ENCODE results near the gene AHNAK. TPM values are rescaled to one million over a fixed set of nuclear protein-coding genes. Genes with fewer than 3 reads are reported as not detected.

AHNAK gene
- total RNA-seq, 2 donors from 2014 or later = 458 to 631 TPM

DNA sequence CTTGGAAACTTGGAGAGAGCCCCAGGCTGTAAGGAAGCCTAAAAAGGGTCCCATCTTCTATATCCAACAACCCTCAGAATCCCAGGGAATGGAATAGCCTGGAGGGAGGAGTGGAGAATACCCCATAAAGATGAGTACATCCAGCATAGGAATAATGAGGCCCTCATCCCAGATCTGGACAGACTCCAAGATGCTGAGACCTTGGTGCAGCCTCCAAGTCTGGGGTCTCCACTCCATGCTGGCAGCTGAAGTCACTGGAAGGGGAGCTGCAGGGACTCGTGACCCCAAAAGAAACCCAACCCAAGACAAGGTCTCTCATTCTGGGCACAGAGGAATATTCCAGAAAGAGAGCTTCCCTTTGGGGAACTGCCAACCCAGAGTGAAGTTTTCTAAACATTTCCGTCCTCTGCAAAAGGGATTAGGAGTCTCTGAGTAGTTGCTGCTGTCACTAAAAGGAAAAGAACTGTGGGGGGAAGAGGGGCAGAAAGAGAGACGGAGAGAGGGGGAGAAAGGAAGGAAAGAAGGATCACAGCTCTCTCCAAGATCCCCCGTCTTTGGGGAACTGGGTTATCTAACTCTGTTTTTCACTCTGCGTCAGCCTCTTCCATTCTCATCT, 127.2 kb downstream of the AHNAK start:
- H3K4me3 ChIP-seq = no peak overlapping the region
- H3K9ac ChIP-seq (ENCODE audit: low read depth in 2 of 2, low read length in 2 of 2) = no peak overlapping the region
- intact Hi-C loops (cut with DNase I) = no loop called here
- no peaks in the 10 kb centered on the region for H3K4me1 ChIP-seq
- peak overlapping the region; percentile 5 for H3K27ac ChIP-seq
- H3K9me3 ChIP-seq = no peaks in the 10 kb centered on the region
- no peak for TF ChIP-seq CTCF (IDR thresholded peaks at IDR 0.05)
- H3K27me3 ChIP-seq = no peaks in the 10 kb centered on the region
- DNase-seq = no peak
- no peaks in the 10 kb centered on the region for H3K36me3 ChIP-seq

- H3K9me3 ChIP-seq = no peaks in the 10 kb centered on the region
- peak within 1 kb of the TSS; percentile 5 for H3K27ac ChIP-seq
- no peak within 1 kb of the TSS for H3K9ac ChIP-seq (ENCODE audit: low read depth in 2 of 2, low read length in 2 of 2)
- no peaks in the 10 kb centered on the region for H3K27me3 ChIP-seq
- no peaks in the 10 kb centered on the region for H3K36me3 ChIP-seq
- TF ChIP-seq CTCF (IDR thresholded peaks at IDR 0.05) = no peak
- H3K4me1 ChIP-seq = no peaks in the 10 kb centered on the region
- DNase-seq = no peak
- no peak within 1 kb of the TSS for H3K4me3 ChIP-seq
- intact Hi-C loops (cut with DNase I) = no loop called here
Observed at GRCh38 chr11:62418733-62419132, 127.9 kb downstream of the AHNAK start, which contains the start of gene SCGB1A1. SCGB1A1 (plus strand) TSS chr11:62419033; CDS start chr11:62419096, 63 bp downstream.

GRCh38 chr11:62418136-62418535, 128.5 kb downstream of the AHNAK start:
- Histone ChIP-seq H3K9ac (ENCODE audit: low read depth in 2 of 2, low read length in 2 of 2) (no peak overlapping the region), H3K4me3 (no peak overlapping the region), H3K27ac (no peak overlapping the region), H3K4me1 (no peaks in the 10 kb centered on the region), H3K9me3 (no peaks in the 10 kb centered on the region), H3K36me3 (no peaks in the 10 kb centered on the region), H3K27me3 (no peaks in the 10 kb centered on the region)
- DNase-seq = no peak
- intact Hi-C loops (cut with DNase I) = no loop called here
- TF ChIP-seq CTCF (IDR thresholded peaks at IDR 0.05) = no peak

DNA sequence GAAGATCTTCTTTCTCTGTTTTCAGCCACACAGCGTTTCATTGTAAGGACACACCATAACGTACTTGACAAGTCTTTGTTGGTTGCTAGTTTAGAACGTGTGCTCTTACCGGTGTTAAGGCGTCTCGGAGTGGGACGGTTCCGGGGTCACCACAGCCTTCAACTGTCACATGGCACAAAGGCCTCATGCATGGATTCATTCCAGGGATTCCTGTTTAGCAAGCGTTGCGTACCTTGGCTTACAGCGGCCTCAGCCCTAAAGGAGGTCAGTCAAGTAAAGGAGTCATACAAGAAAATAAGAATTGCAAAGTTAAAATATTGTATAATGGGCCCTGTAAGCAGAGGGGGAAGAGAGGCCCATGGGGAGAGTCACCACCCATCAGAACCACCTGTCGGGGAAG, 130.0 kb downstream of the AHNAK start:
- no peak overlapping the region for H3K9ac ChIP-seq (ENCODE audit: low read depth in 2 of 2, low read length in 2 of 2)
- DNase-seq = no peak

DNA sequence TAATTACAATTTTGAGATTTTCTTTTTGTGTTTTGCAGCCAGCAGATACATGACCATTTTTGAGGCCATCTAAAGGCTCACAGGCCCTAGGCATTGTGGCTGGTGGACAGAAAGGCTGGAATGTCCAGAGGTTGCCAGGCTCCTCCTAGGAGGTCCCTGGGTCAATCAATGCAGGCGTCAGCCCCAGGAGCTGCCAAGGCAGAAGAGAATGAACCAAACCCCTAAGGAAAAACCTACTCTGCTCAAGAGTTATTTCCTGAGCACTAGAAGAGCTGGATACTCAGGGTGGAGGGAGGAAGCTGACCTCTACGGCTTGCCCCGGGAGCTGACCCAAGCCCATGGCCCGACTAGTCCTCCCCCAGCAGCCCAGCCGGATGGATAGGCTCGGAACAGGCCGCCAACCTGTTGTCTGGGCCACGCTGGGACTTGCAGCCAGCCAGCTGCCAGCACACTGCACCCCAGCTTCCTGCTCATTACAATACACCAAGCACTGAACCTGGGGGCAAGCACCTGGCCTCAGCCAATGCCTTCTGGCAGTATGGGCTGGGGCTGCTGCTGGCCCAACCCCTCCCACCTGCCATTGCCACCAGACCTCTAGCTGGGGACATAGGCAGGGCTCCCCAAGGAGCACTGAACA, 133.4 kb downstream of the AHNAK start:
- Histone ChIP-seq H3K27ac (no peak overlapping the region), H3K9me3 (no peaks in the 10 kb centered on the region), H3K4me3 (no peak overlapping the region), H3K36me3 (no peaks in the 10 kb centered on the region), H3K9ac (ENCODE audit: low read depth in 2 of 2, low read length in 2 of 2) (no peak overlapping the region), H3K27me3 (no peaks in the 10 kb centered on the region), H3K4me1 (no peaks in the 10 kb centered on the region)
- intact Hi-C loops (cut with DNase I) = no loop called here
- no peak for DNase-seq
- no peak for TF ChIP-seq CTCF (IDR thresholded peaks at IDR 0.05)

More for the DNA sequence above, 130.0 kb downstream of the AHNAK start:
- Histone ChIP-seq H3K9me3 (no peaks in the 10 kb centered on the region), H3K27me3 (no peaks in the 10 kb centered on the region), H3K36me3 (no peaks in the 10 kb centered on the region), H3K27ac (no peak overlapping the region), H3K4me1 (no peaks in the 10 kb centered on the region), H3K4me3 (no peak overlapping the region)
- TF ChIP-seq CTCF (IDR thresholded peaks at IDR 0.05) = no peak
- intact Hi-C loops (cut with DNase I) = no loop called here
